GM18951 (cell line): Measurements from ENCODE around the gene GCN1.
"Not testable (repeated sequence)": the region's sequence is repeated elsewhere in the genome, so short reads cannot be mapped to it uniquely, and the experiment has no call there.

Experiments used
- POLR2A ChIP-seq: IDR thresholded peaks from 4 replicates; pipeline ENCODE4 v1.6.1; 2011; ENCODE audit warnings: mild to moderate bottlenecking; ENCODE audit not compliant: insufficient read length, insufficient read depth; ENCODE audit errors: extremely low read depth
- in situ Hi-C: fragments of 300-500 bp; cut with MboI; formaldehyde crosslinking; loops from one replicate; pipeline ENCODE4 v1.12.0; 2022; ENCODE audit warnings: low sequenced_read_pairs, mixed read lengths, inconsistent platforms; ENCODE audit not compliant: unreplicated experiment

GCN1 gene

DNA sequence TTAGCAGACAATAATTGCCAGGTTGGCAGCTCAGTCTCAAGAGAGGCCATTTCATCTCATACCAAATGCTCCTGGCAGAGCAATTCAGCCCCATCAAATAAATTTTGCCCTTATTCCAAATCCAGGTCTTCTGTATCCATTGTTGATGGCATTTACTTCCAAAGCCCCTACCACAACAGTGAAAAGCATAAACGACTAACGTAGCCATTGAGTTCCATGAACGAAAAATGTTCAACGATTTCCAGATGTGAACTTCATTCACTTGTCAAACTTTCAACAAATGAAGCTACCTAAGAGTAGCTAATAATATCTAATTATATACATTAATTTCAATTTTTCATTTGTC, 3.0 kb upstream of the GCN1 start:
- no peak for TF ChIP-seq POLR2A
- in situ Hi-C loops = no loop called here

DNA sequence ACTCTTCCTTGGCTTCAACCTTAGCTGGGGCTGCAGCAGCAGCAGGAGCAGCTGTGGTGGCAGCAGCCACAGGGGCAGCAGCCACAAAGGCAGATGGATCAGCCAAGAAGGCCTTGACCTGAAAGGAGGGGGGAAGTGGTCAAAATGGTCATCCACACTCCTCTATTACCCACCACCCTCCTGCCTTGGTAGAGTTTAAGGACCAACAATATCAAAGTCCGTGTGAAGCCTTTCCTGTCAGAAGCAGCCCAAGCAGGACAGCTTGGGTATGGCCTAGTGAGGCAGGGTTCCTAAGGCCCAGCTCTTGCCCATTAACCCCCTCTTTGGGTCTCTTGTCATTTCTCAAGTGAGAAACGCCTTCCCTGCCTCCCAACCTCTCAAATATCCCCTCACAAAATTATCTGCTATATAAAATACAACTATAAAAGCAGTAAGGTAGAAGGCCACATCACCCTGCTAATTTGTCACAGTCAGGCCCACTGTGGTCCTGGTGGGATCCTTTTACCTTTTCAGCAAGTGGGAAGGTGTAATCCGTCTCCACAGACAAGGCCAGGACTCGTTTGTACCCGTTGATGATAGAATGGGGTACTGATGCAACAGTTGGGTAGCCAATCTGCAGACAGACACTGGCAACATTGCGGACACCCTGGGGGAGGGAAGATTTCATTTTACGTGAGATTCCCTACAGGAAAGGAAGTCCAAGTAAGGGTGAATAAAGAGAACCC, 2.5 kb upstream of the GCN1 start:
- in situ Hi-C loops = not testable (repeated sequence)

- TF ChIP-seq POLR2A = no peak
- in situ Hi-C loops = no loop called here
Observed at GRCh38 chr12:120196363-120196762, 1.8 kb upstream of the GCN1 start.

DNA sequence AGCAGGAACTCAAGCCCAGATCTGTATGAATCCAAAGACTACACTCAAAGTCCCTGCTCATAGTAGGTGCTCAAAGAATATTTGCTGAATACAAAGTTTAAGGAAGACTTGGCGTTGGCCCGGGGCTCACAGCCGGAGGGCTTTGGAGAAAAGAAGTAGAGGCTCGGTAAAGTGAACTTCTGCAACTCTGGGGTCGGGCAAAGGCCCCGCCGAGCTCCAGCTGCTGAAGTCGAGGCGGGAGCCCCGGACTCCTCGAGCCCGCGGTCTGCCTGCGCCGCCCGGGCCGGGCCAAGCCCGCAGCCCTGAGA, 335 bp downstream of the GCN1 start:
- no peak for TF ChIP-seq POLR2A
- in situ Hi-C loops = no loop called here

DNA sequence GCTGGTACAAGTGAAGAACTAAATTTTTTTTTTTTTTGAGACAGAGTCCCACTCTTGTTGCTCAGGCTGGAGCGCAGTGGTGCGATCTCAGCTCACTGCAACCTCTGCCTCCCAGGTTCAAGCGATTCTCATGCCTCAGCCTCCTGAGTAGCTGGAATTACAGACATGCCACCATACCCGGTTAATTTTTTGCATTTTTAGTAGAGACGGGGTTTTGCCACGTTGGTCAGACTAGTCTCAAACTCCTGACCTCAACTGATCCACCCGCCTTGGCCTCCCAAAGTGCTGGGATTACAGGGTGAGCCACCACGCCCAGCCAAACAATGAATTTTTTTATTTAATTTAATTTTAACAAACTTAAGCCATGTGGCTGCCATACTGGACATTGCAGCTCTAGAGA, 1.2 kb downstream of the GCN1 start:
- in situ Hi-C loops = not testable (repeated sequence)

DNA sequence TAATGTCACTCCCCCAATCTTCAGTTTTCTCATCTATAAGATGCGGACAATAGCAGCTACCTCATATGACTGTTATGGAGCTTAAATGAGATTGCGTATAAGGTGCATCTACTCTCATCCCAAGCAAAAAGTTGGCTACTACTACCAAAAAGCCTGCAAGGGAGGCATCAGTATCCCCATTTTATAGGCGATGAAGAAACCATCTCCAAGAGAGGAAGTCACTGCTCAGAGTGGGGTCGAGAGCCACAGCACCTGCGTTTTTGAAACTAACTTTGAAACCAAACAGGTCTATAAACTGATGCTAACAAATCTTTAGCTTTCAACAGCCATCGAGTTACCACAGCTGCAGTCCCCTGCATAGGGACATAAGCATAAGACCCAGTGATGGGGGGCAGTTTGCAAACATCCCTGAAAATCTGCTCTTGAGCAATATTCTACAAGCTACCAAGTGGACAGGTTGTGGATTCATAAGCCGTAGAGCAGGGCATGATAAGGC, 3.5 kb downstream of the GCN1 start:
- TF ChIP-seq POLR2A = no peak
- in situ Hi-C loops = no loop called here

DNA sequence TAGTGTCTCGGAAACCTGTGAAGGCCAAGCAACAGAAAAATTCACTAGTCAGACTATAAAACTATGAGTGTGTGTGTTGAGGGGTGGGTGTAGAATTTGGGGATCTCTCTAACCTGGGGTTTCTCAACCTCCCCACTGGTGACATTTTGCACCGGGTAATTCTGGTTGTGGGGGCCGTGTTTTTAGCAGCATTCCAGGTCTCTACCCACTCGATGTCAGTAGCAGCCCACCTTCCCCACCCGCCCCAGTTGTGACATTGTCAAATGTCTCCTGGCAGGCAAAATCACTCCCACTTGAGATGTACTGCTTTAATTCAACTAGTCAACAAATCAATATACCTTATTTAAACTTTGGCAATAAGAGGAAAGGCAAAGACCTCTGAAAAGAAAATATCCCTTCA, 4.1 kb downstream of the GCN1 start:
- no peak for TF ChIP-seq POLR2A
- in situ Hi-C loops = no loop called here

DNA sequence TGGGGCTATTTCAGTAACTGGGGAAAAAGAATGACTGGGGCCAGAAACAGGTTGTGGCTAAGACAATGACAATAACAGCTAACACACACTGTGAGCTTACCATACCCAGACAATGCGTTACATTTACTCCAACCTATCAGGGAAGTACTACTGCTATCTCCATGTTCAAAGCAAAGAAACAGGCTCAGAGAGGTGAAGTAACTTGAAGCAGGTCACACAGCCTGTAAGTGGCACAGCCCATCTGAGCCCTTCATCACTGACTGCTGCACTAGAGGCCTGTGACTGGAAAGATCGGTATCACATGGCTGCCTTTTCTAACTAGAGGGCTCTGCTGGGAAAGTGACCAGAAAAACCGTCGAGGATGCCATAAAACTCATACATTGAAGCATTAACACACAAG, 7.9 kb downstream of the GCN1 start:
- no peak for TF ChIP-seq POLR2A
- in situ Hi-C loops = no loop called here

- in situ Hi-C loops = no loop called here
- no peak for TF ChIP-seq POLR2A
Observed at GRCh38 chr12:120183211-120183631, 11.3 kb downstream of the GCN1 start.

DNA sequence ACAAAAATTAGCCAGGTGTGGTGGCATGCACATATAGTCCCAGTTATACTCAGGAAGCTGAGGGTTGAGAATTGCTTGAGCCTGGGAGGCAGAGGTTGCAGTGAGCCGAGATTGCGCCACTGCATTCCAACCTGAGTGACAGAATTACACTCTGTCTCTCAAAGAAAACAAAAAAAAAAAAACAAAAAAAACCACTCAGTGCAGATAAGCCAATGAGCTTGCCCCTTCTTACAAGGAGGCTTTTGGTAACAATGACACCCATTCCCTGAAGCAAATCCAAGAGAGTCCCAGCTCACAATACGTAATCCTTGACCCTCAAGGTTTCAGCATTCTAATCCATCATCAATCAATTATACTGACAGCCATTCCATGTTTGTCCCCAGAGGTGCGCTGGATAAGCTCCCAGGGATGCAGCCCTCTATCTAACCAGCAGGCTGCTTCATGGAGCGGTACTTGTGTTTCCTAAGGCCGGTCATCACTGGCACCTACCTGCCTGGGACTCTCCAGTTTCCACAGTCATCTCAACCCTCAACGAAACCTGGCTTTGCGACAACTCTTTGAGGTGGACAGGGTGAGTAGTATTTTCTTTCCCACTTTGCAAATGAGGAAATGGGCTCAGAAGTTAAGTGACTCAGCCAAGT, 12.4 kb downstream of the GCN1 start:
- TF ChIP-seq POLR2A = no peak

GRCh38 chr12:120180975-120181374, 13.5 kb downstream of the GCN1 start:
- in situ Hi-C loops = no loop called here
- TF ChIP-seq POLR2A = no peak

More for the DNA sequence above, 12.4 kb downstream of the GCN1 start:
- in situ Hi-C loops = no loop called here

DNA sequence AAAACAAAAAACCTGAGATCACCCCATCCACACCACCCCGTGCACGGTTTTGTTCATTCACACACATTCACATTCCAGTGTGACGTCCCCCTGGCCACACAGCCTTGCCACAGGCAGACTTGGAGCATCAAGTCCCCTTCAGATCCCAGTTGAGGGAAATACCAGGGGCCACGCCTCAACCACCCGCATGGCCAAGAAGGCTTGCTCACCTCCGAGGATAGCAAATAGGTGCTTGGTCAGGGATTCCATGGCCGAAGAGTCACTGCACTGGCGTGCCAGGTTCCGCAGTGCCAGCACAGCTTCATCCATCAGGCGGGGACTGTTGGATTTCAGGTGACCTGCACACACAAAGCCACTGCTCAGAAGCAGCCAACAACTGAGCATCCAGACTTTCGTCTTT, 19.0 kb downstream of the GCN1 start:
- no peak for TF ChIP-seq POLR2A
- in situ Hi-C loops = no loop called here

- in situ Hi-C loops = no loop called here
- TF ChIP-seq POLR2A = no peak
Observed at GRCh38 chr12:120175062-120175461, 19.5 kb downstream of the GCN1 start.

GRCh38 chr12:120172053-120172452, 22.5 kb downstream of the GCN1 start:
- in situ Hi-C loops = no loop called here
- TF ChIP-seq POLR2A = no peak

DNA sequence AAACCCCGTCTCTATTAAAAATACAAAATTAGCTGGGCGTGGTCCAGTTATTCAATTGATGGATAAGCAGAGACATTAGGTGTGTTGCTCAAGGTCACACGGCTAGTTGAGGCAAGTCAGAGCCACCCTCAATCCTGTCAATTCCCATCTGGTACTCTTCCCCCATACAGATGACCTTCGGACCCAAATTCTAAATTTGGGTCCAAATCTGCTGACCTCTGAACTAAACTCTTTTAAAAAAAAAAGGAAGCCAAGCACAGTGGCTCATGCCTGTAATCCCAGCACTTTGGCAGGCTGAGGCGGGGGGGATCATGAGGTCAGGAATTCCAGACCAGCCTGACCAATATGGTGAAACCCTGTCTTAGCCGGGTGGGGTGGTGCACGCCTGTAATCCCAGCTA, 23.9 kb downstream of the GCN1 start:
- in situ Hi-C loops = no loop called here
- TF ChIP-seq POLR2A = no peak
